Measurements from ENCODE around the gene SPOUT1. TPM values are rescaled to one million over a fixed set of nuclear protein-coding genes. Genes with fewer than 3 reads are reported as not detected.
"Not testable (repeated sequence)": the region's sequence is repeated elsewhere in the genome, so short reads cannot be mapped to it uniquely, and the experiment has no call there.

SPOUT1 gene
- total RNA-seq, 1 donor from 2014 or later: 45.8 TPM

GRCh38 chr9:128786681-128787601 is 42.7 kb downstream of the SPOUT1 start, which contains the start of gene TBC1D13:
Gene TBC1D13 (plus strand): TSS chr9:128787253. CDS start chr9:128787354, 101 bp downstream.
- TF ChIP-seq CTCF (IDR thresholded peaks at IDR 0.05): no peak
- DNase-seq: peak; percentile 96
- ATAC-seq: peak; percentile 99
- Histone ChIP-seq H3K27me3 (no peaks in the 10 kb centered on the region), H3K36me3 (peaks cover 15% of the 10 kb centered on the region), H3K4me1 (peaks cover 10% of the 10 kb centered on the region), H3K9me3 (no peaks in the 10 kb centered on the region), H3K4me3 (peak within 1 kb of the TSS; percentile 85), H3K27ac (peak within 1 kb of the TSS; percentile 84)
- intact Hi-C loops (cut with DNase I): no loop called here

GRCh38 chr9:128785427-128785826 is 44.2 kb downstream of the SPOUT1 start:
- ATAC-seq (no peak), DNase-seq (no peak)
- no peak for TF ChIP-seq CTCF (IDR thresholded peaks at IDR 0.05)
- intact Hi-C loops (cut with DNase I): no loop called here
- H3K36me3 ChIP-seq: no peaks in the 10 kb centered on the region
- H3K4me3 ChIP-seq: no peak overlapping the region
- no peaks in the 10 kb centered on the region for H3K27me3 ChIP-seq
- no peaks in the 10 kb centered on the region for H3K9me3 ChIP-seq
- peaks cover 10% of the 10 kb centered on the region for H3K4me1 ChIP-seq
- no peak overlapping the region for H3K27ac ChIP-seq

- peaks cover under 1% of the 10 kb centered on the region for H3K4me1 ChIP-seq
- no peak for TF ChIP-seq CTCF (IDR thresholded peaks at IDR 0.05)
- no peak overlapping the region for H3K27ac ChIP-seq
- H3K27me3 ChIP-seq: no peaks in the 10 kb centered on the region
- no peak for DNase-seq
- intact Hi-C loops (cut with DNase I): no loop called here
- ATAC-seq: no peak
- no peaks in the 10 kb centered on the region for H3K9me3 ChIP-seq
- H3K36me3 ChIP-seq: no peaks in the 10 kb centered on the region
- H3K4me3 ChIP-seq: no peak overlapping the region
These were observed 46.9 kb downstream of the SPOUT1 start for GRCh38 chr9:128782669-128783068.

- Histone ChIP-seq H3K36me3 (no peaks in the 10 kb centered on the region), H3K4me1 (no peaks in the 10 kb centered on the region), H3K9me3 (no peaks in the 10 kb centered on the region), H3K27me3 (no peaks in the 10 kb centered on the region), H3K27ac (no peak overlapping the region), H3K4me3 (no peak overlapping the region)
- intact Hi-C loops (cut with DNase I): no loop called here
- TF ChIP-seq CTCF (IDR thresholded peaks at IDR 0.05): no peak
- ATAC-seq (no peak), DNase-seq (no peak)
These were observed 48.2 kb downstream of the SPOUT1 start for GRCh38 chr9:128781187-128782070.

- H3K9me3 ChIP-seq; DNase-seq; H3K27me3 ChIP-seq; ATAC-seq; H3K27ac ChIP-seq; H3K36me3 ChIP-seq; H3K4me3 ChIP-seq; H3K4me1 ChIP-seq; intact Hi-C loops (cut with DNase I): not testable (repeated sequence)
These were observed 49.5 kb downstream of the SPOUT1 start for GRCh38 chr9:128780093-128780492.

All from upper lobe of right lung (tissue), 1 donor.